Effector memory CD8-positive, alpha-beta T cell (primary cell): Measurements from ENCODE around the gene HOXC9.

ENCODE experiments used
- ATAC-seq: fragments of 150-1000 bp; cut with Tn5 transposase; replicated peaks from 2 replicates; pipeline ENCODE4 v1.10.0; 2021; ENCODE audit warnings: mild to moderate bottlenecking, moderate library complexity
- DNase-seq, 3 experiments: peaks; one replicate each; pipeline ENCODE4 v3.0.0; 2021
- H3K27ac Mint-ChIP-seq, 2 donors: one replicate each; pipeline ENCODE4 v1.8.0; 2022; ENCODE audit warnings: mild to moderate bottlenecking in 2 of 2, mixed read lengths in 2 of 2, moderate library complexity in 2 of 2
- H3K27me3 Mint-ChIP-seq, 2 donors: one replicate each; pipeline ENCODE4 v1.8.0; 2022; ENCODE audit warnings: mixed read lengths in 2 of 2
- H3K36me3 Mint-ChIP-seq: one replicate; pipeline ENCODE4 v1.8.0; 2022; ENCODE audit warnings: mild to moderate bottlenecking, moderate library complexity, mixed read lengths; ENCODE audit not compliant: insufficient read depth
- H3K4me1 Mint-ChIP-seq, 2 donors: one replicate each; pipeline ENCODE4 v1.8.0; 2022; ENCODE audit warnings: low read depth in 2 of 2, mixed read lengths in 2 of 2
- H3K4me3 Mint-ChIP-seq, 2 donors: one replicate each; pipeline ENCODE4 v1.8.0; 2022; ENCODE audit warnings: mild to moderate bottlenecking in 2 of 2, mixed read lengths in 2 of 2, moderate library complexity in 2 of 2
- H3K9me3 Mint-ChIP-seq, 2 donors: one replicate each; pipeline ENCODE4 v1.8.0; 2022; ENCODE audit warnings: mixed read lengths in 2 of 2

Gene HOXC9

DNA sequence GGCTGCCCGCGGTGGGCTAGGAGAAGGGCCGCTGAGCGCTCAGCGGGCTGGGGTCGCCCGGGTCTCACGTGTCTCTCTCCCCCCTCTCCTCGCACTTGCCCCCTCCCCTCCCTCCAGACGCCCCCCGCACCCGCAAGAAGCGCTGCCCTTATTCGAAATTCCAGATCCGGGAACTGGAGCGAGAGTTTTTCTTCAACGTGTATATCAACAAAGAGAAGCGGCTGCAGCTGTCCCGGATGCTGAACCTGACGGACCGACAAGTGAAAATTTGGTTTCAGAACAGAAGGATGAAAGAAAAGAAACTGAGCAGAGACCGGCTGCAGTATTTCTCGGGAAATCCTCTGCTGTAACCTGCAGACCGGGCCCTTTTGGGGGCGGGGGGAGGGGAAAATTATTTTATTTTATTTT is 24.9 kb upstream of the HOXC9 start:
- Mint-ChIP-seq H3K9me3 (no peaks in the 10 kb centered on the region), H3K36me3 (peaks cover 34% of the 10 kb centered on the region), H3K4me3 (peak overlapping the region; percentile 12 to 74), H3K27ac (no peak overlapping the region), H3K4me1 (peaks cover 15 to 17% of the 10 kb centered on the region in 2 donors), H3K27me3 (peaks cover 88 to 100% of the 10 kb centered on the region in 2 donors)
- ATAC-seq (no peak), DNase-seq (no peak)

DNA sequence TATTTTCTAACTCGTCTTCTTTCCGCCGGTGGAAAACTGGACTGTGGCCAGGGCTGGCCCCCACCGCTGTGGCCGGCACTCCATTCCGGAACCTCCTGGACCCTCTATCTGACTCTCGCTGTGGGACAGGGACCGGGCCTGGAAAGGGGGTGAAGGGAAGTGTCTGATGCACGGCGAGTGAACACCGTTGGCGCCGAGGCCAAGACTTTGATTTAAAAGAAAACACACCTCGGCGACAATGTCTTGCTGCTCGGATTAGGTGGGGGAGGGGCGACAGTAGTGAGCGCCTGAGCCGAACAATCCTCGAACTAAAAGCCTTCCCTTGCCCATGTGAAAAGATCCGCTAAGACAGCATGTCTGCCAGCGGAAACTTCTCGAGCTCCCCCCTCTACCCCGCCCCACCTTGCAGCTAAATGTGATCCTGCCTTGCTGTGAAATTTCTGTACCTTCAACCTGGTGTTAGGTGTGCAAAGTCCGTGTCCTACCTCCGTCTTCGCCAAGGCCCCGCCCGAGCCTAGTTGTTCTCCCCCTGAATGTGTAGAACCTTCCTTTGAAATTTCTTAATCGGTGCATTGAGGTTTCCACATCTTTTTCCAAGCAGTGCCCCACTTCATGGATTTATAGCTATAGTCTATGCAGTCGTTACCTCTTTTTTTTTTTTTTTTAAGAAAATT is 24.3 kb upstream of the HOXC9 start:
- Mint-ChIP-seq H3K27me3 (peaks cover 90 to 100% of the 10 kb centered on the region in 2 donors), H3K9me3 (no peaks in the 10 kb centered on the region), H3K4me3 (peak overlapping the region; percentile 12 to 74), H3K4me1 (peaks cover 15 to 17% of the 10 kb centered on the region in 2 donors), H3K27ac (no peak overlapping the region), H3K36me3 (peaks cover 39% of the 10 kb centered on the region)
- DNase-seq: no peak
- no peak for ATAC-seq

DNA sequence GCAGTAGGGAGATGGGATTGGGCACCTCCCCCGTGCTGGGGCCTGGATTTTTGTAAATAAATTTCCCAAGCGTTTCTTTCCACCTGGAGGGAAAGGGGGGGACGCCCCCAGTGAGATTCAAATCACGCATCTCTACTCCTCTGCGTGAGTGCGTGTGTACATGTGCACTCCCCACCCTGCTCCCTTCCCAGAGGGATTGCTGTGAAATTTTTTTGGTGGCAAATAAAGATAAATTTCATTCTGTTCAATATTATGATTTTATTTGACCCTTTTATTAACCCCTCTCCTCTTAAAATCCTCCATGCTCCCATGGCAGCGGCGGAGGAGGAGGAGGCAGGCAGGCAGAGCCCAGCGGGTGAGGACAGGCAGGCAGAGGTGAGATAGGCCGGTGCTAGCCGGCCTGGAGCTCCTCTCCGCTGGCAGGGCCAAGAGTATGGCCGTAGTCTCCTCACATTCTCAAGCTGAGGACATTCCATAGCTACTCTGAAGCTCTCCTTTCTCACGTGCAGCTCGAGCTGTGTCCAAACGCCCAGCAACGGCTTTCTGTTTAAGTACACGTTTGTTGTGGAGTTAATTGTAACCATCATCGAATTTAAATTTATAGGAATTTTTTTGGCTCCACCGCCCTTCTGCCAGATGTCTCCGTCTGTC is 23.7 kb upstream of the HOXC9 start:
- DNase-seq: no peak

DNA sequence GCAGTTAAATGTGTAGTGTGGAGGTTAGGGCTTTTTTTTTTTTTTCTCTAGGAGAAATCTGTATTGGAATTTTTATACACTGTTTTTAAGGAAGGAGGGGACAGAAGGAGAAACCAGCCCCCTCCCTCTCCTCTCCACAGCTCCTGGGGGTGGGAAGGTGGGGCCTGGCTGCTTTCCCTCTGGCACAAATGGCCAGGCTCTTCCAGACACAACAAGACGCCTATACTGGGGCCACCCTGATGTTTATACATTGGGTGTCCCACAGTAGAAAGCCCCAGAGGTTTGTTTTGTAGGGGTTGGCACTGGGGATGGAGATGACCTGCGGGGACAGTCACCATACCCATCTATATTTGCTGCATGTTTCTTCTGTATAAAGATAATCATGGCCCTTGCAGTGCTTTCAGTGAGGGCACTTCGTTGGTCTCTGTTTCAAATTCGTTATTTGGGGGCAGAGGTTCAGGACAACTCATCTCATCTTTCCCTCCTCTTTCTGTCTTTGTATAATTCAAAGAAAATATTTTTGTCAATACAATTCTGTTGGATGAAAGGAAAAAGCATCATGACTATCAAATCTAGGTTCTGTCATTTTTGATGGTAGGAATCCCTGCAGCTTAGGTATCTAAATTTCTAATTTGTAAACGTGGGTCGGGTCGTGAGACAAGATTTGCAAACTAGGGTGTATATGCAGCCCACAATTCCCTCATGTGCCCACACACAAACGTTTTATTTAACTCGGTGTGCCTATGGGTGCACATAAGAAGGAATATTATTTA is 23.0 kb upstream of the HOXC9 start:
- Mint-ChIP-seq H3K4me1 (peaks cover 15 to 17% of the 10 kb centered on the region in 2 donors), H3K9me3 (no peaks in the 10 kb centered on the region), H3K27ac (peak overlapping the region in 1 of 2 donors; percentile 33), H3K4me3 (no peak overlapping the region), H3K36me3 (peaks cover 46% of the 10 kb centered on the region), H3K27me3 (peaks cover 90 to 100% of the 10 kb centered on the region in 2 donors)
- ATAC-seq (no peak), DNase-seq (no peak)

More for the DNA sequence above, 23.7 kb upstream of the HOXC9 start:
- H3K27ac Mint-ChIP-seq: peak overlapping the region in 1 of 2 donors; percentile 33
- H3K4me3 Mint-ChIP-seq: peak overlapping the region; percentile 12 to 74
- no peaks in the 10 kb centered on the region for H3K9me3 Mint-ChIP-seq
- peaks cover 90 to 100% of the 10 kb centered on the region in 2 donors for H3K27me3 Mint-ChIP-seq
- no peak for ATAC-seq
- H3K36me3 Mint-ChIP-seq: peaks cover 43% of the 10 kb centered on the region
- peaks cover 15 to 17% of the 10 kb centered on the region in 2 donors for H3K4me1 Mint-ChIP-seq

DNA sequence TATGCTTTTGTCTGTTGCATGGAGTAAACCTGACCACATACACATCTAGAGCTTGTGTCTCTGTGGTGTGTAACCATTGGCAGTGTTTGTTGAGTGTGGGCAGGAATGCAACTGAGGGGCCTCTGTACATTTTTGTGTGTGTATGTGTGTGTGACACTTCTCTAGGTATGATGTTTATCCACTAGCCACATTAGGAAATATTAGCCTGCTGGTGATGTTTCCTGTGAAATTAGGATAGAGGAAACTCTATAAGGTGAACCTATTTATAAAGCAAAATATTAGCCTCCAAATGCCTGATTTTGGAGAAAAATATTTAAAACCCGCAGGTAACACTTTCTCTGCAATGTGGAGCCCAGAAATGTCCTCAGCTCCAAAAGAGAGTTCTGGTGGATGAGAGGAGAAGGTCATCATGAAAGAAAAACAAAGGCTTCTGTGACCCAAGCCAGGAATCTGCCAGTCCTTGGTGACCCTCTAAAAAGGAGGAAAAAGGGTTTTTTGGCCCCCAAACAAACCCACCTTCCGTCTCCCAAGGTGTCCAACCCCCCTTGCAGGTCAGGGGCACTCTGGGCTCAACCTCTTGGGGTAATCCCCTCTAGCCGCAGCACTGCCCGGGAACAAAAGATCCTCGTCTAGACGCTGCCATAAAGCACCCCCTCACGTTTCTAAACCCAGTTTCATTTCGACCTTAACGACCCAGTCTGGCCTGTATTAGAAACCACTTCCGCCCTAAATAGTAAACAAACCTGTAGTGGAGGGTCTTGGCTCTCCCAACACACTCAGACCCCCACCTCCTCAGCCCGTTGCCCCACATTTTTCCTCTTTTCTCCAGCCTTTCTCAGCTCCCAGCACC is 22.1 kb upstream of the HOXC9 start:
- Mint-ChIP-seq H3K27ac (no peak overlapping the region), H3K36me3 (peaks cover 46% of the 10 kb centered on the region)
- peak; percentile 30 for ATAC-seq

DNA sequence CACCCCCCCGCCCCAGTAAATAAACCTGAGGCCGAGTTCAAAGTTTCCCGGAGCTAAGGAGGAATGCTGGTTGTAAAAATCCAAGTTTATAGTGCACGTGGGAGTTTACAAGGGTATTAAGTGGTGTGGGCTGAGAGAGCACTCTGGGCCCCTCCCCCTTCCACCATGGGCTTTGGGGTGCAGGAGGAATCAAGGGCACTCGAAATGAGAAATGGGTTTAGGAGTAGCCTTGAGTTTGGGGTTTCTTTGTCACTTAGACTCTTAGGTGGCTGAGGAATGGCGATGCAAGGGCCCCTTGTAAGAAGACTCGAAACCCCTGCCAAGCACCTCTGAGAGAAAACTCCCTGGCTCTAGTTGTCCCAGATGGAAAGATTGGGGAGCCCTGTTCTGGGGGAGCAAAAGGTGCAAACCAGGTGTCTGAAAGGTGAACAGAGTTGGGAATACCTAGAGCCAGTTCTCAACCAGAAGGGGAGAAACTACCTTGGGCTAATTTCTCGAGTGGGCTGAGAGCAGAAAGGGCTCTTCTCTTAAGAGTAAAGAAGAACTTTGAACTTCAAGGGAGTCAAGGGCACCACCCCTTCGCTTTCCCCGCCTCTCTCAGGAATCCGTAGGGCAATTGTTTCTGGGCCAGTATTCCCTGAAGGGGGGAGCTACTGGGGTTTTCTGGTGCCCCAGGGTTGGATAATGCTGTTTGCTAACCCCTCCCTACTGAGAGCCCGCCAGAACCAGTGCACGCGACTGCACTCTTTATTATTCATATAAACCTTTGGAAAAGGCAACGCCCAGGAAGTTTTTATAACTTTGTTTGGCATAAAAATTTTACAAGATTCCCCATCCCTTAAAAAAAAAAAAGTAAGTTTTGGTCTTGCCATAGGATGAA is 21.2 kb upstream of the HOXC9 start:
- H3K27ac Mint-ChIP-seq: no peak overlapping the region
- H3K36me3 Mint-ChIP-seq: peaks cover 45% of the 10 kb centered on the region

More for the DNA sequence above, 22.1 kb upstream of the HOXC9 start:
- H3K4me1 Mint-ChIP-seq: peaks cover 15 to 16% of the 10 kb centered on the region in 2 donors
- peaks cover 87 to 100% of the 10 kb centered on the region in 2 donors for H3K27me3 Mint-ChIP-seq
- H3K9me3 Mint-ChIP-seq: no peaks in the 10 kb centered on the region
- no peak overlapping the region for H3K4me3 Mint-ChIP-seq
- DNase-seq: no peak

DNA sequence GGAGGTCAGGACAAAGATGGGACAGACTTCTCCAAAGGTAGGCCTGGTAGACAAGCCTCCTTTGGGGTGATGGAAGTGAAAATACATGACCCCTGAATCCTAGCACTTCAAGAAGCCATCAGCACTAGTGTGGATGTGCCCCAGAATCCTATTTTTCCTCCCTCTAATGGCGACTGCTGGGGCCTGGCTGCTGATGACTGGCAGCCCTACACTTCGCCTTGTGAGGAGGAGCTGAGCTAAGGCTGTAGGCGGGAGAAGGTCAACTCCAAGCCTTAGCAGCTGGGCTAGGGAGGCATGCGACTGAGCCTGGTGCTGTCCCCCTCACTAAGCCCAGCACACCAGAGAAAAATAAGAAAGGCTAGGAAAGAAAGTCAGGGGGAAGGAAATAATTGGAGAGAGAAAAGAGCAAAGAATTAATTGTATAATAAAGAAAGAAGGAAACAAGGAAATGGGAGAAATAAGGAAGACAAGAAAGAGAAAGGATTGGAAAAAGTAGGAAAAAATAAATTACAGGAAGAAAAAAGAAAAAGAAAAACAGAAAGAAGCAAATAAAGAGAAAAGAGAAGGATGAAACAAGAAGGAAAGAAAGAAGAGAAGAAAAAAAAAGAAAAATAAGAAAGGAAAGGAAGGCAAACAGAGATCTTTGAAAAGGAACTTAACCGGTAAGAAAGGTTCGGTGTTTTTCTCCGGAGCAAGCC is 19.7 kb upstream of the HOXC9 start:
- ATAC-seq (no peak), DNase-seq (no peak)
- peaks cover 9 to 11% of the 10 kb centered on the region in 2 donors for H3K4me1 Mint-ChIP-seq
- no peaks in the 10 kb centered on the region for H3K9me3 Mint-ChIP-seq
- H3K27me3 Mint-ChIP-seq: peaks cover 93 to 100% of the 10 kb centered on the region in 2 donors
- no peak overlapping the region for H3K27ac Mint-ChIP-seq
- H3K36me3 Mint-ChIP-seq: peaks cover 51% of the 10 kb centered on the region
- H3K4me3 Mint-ChIP-seq: no peak overlapping the region

More for the DNA sequence above, 21.2 kb upstream of the HOXC9 start:
- Mint-ChIP-seq H3K27me3 (peaks cover 88 to 100% of the 10 kb centered on the region in 2 donors), H3K4me1 (peaks cover 8 to 9% of the 10 kb centered on the region in 2 donors), H3K4me3 (no peak overlapping the region), H3K9me3 (no peaks in the 10 kb centered on the region)
- DNase-seq: no peak
- no peak for ATAC-seq

DNA sequence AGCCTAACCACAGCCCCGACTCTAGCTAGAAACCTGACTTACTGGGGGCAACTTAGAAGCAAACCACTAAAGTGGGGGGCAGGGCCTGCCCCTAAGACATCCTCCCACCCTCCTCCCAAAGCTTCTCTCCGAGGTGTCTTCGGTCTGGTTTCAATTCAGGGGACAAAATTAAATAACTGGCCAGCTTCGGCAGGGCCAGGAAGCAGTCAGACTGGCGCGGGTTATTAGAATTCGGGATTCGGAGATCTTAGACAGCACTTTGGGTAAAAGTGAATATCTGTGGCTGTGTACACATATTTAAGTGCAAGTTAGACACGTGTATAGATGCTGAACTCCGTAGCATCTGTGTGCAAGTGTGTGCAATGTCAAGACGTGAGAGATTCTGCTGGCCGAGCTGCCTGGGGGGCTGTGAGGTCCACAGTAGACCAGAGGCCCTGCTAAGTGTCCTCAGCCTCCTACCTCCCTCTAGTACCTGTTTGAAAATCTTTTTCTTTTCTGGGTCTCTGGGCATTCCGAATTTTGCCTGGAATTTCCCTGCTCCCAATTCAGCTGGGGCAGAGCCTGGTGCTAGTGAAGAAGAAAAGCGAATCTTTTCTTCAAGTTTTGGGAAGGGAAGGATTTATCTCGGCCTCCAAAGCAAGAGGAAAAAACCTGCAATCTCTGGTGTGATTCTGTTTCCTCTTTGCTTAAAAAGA is 19.0 kb upstream of the HOXC9 start:
- H3K36me3 Mint-ChIP-seq: peaks cover 54% of the 10 kb centered on the region
- ATAC-seq: no peak

DNA sequence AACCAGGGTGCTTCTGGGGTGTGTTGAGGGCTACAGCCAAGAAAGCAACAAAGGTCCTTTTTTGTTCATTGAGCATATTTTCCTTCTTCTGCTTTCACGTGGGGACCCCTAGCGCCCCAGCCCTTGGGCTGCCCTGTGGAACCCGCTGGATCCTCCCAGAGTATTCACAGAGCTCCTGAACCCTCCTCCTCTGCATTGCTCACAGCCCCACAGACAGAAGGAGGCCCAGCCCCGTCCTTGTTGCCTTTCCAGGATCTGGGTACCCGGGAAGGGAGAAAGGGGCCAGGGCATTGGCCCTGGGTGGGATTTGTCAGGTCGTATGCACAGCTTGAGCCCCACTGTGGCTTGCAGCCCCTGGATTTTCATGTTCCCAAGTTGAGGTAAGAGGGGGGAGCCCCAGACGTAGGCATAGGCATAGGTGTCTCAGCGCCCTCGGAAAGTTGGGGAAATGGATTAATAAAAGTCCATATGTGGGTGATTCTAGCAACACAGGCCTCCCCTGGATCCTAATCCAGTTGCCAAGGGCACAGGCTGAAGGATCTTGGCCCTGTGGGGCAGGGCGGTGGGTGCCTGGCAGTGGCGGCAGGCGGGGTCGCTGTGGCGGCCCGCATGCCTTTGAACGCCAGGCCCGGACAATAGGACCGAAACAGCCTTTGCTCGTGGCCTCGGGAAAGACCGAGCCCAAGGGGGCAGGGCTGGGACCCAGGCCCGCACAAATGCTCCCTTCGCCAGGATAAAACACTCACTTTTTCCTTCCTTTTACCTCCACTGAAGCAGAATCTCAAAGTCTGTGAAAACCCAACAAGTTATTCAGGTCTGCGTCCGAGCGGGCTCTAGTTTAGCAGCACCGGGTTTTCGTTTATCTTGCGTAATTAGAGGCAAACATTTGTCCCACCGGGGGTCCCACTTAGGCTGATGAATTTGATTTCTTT is 18.1 kb upstream of the HOXC9 start:
- ATAC-seq (no peak), DNase-seq (no peak)
- Mint-ChIP-seq H3K36me3 (peaks cover 48% of the 10 kb centered on the region), H3K4me3 (no peak overlapping the region), H3K27ac (no peak overlapping the region), H3K27me3 (peaks cover 93 to 100% of the 10 kb centered on the region in 2 donors), H3K9me3 (no peaks in the 10 kb centered on the region), H3K4me1 (peaks cover 19 to 20% of the 10 kb centered on the region in 2 donors)

More for the DNA sequence above, 19.0 kb upstream of the HOXC9 start:
- DNase-seq: no peak
- Mint-ChIP-seq H3K27ac (no peak overlapping the region), H3K27me3 (peaks cover 93 to 100% of the 10 kb centered on the region in 2 donors), H3K9me3 (no peaks in the 10 kb centered on the region), H3K4me1 (peaks cover 12% of the 10 kb centered on the region in 2 donors), H3K4me3 (no peak overlapping the region)

DNA sequence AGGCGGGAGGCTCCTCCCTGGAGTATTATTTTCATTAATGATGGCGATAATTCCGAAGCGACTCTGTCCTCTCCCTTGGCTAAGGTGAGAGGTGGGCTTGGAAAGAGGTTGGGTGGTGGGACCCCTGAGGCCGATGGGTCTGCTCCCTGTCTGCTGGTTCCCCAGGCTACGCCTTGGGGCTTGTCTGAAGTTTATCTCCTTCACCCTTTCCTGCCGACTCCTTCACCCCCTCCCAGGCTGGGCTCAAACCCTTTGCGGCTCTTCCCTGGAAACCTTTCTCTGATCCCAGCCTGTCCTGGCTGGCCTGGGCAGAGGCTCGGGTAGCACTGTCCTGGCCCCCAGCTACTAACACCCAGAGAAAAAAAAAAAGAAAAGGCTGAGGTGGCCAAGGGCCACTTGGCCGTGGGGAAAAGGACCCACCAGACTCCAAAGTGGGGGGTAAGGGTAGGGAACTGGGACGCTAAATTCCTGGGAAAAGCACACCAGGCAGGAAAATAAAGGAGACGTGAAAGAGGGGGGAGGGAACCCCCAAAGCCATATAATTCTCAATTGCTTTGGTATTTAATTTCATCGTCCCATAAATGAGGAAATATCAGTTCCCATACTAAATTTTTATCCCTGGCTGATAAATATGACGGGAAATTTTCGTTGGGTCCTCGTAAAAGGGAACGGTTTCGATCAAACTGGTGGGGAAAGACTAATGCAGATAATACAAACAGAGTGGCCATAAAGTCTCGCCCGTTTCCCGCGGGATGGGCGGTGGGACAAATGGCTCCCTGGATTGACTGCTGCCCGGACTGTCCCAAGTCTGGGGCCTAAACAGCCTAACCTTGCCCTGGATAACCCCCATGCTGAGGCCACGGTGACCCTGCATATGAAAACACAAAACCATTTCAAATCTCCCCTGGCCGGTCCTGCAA is 17.1 kb upstream of the HOXC9 start:
- Mint-ChIP-seq H3K36me3 (peaks cover 48% of the 10 kb centered on the region), H3K9me3 (no peaks in the 10 kb centered on the region), H3K27ac (peak overlapping the region in 1 of 2 donors; percentile 62), H3K4me1 (peaks cover 20% of the 10 kb centered on the region in 2 donors), H3K27me3 (peaks cover 93 to 100% of the 10 kb centered on the region in 2 donors), H3K4me3 (no peak overlapping the region)
- DNase-seq: no peak
- no peak for ATAC-seq
